GM21515 (cell line): Measurements from ENCODE around the gene CRYAA.

Experiments used
- ATAC-seq: cut with Tn5 transposase; IDR thresholded peaks from one replicate; pipeline ENCODE4 v1.9.1; 2021; ENCODE audit not compliant: unreplicated experiment

The CRYAA gene

DNA sequence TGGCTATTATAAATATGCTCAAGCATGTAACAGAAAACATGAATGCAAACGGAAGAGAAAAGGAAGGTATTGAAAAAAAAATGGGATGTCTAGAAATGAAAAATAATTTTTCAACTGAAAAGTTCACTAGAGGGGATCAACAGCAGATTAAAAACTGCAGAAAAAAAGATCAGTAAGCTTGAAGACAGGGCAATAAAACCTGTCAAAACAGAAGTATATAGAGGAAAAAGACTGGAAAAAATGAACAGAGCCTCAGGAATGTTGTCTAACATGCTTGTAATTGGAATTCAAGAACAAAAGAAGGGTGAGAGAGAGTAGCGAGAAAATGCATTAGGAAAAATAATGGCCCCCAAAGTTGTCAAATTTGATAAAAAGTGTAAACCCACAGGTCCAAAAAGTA is 29.6 kb downstream of the CRYAA start:
- no peak for ATAC-seq

DNA sequence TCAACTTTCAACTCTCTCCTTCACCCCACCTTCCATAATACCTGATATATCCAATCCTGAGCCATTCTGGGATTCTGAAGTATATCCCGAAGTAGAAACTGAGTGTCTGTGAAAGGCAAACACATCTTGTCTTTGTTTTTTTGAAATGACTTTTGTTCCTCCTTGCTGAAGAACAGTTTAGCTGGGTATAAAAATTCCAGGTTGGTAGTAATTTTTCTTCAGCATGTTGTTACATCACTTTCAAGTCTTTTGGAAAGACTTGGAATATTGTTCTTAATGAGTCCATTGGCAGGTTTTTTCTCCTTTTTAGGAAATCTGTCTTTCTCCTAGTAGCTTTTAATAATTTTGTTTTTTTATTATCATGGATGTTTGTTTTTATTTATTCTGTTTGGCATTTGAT is 32.7 kb downstream of the CRYAA start:
- ATAC-seq: no peak

DNA sequence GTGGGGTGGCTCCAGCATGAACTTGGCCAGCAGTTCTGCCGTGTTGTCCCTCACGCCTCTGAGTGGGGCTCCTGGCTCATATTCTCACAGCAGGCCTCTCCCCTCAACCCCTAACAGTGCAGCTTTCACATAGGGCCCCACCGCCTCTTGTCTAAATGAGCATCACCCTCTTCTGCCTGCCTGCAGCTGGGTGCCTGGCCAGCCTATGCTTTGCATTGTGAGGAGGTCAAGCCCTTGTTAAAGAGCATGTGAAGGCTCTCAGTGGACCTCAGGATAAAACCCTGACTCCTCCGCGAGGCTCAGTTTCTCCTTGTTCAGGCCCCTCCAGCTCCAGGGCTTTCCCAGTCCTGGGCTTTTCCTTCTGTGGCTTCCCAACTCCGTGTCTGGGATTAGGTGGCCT is 34.8 kb downstream of the CRYAA start:
- ATAC-seq: no peak

- no peak for ATAC-seq
These were observed 35.8 kb downstream of the CRYAA start for GRCh38 chr21:43204638-43205037.

DNA sequence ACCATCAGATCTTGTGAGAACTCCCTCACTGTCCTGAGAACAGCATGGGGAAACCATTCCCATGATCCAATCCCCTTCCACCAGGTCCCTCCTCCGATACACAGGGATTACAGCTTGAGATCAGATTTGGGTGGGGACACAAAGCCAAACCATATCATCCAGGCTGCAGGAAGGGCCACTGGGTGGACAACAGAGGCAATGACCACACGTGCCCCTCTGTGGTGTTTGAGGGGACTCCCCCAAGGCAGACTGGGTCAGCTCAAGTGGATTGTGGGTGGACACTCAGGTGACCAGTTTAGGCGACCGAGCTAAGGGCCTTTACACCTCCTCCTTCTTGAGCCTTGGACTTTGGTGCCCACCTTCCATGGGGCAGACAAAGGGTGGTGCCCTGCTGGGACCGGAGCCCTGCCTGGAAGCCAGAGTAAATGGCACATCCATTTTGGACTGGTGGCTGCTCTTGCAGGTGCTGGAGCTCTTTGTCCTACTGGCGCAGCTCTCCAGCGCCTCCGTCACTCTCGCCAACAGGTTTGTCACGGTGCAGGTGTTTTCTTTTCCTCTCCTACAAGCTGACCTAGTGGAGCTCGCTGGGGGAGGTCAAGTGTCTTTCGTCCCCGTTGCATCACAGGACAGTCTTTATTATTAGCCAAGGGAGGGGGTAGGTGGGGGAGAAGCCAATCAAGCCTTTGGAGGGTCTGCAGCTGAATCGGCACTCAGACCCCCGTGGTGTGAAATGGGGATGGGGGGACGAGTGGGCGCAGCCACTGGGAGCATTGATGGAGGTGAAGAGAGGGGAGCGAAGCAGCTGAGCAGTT is 37.6 kb downstream of the CRYAA start:
- no peak for ATAC-seq

DNA sequence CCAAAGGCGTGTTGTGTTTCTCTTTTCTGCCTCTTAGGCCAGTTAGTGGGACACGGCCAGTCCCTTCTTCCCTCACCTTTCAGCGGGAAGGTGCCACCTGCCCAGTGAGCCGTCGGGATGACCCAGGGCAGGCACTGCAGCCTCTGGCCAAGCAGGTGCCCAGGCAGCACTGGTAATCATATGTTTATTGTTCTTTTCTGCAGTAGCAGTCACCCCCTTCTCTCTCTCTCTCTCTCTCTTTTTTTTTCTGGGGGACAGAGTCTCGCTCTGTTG is 38.2 kb downstream of the CRYAA start:
- no peak for ATAC-seq

GRCh38 chr21:43207868-43208267 is 39.1 kb downstream of the CRYAA start:
- no peak for ATAC-seq

GRCh38 chr21:43208561-43209332 is 39.9 kb downstream of the CRYAA start:
- no peak for ATAC-seq

GRCh38 chr21:43209575-43210453 is 41.0 kb downstream of the CRYAA start:
- ATAC-seq: no peak

DNA sequence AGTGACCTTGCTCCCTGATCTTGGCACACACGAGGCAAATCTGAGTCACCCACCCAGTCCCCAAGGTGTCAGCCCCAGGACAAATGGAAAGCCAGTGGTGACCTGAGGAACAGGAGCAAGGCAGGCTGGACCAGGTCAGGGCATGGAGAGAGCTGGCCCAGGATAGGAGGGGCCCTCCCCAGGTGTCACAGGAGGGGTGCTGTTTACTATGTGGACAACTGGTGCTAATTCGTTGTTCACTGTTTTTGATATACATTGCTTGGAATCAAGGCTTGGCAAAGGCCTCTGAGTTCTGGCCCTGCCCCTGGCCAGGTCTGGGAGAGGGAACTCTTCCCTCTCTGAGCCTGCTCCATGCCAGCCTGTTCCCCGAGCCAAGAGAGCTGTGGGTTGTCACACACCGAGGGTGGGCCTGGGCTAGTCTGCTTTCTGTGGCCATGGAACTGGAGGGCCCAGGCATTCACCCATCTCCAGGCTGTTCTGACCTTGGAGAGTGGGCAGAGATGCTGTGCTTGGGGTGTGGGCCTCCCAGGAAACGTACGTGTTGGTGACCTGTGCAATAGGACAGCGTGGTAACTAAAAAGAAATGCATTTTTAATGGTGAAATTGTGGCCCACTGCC is 41.8 kb downstream of the CRYAA start:
- ATAC-seq: no peak

DNA sequence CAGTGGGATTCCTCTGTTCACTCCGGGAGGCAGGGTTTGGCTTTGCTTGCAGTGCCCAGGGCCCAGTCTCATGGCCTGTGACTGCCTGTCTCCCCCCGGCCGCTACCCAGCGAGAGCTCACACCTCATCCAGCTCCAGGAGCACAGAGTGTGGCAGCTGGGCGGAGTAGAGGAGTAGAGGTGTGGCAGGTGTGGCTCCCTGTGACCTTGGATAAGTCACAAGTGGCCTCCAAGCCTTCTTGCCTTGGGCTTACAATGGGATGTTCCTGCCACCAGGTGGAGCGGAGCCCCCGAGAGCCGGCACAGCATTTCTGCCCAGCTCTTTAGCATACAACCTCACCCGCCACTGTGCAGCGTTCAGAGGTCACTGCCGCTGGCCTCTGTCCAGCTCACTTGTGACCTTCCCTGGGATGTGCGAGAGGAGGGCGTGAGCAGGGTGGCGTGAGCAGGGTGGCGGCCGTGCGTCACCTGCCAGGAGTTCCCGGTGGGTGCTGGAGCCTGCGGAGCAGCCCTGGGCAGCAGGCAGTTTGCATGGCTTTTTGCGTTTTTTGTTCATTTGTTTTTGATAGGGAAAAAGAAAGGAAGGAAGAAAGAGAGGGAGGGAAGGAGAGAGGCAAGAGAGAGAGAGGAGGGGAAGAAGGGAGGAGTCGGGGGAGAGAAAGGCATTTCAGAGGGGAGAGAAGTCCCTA is 42.4 kb downstream of the CRYAA start:
- ATAC-seq: no peak

DNA sequence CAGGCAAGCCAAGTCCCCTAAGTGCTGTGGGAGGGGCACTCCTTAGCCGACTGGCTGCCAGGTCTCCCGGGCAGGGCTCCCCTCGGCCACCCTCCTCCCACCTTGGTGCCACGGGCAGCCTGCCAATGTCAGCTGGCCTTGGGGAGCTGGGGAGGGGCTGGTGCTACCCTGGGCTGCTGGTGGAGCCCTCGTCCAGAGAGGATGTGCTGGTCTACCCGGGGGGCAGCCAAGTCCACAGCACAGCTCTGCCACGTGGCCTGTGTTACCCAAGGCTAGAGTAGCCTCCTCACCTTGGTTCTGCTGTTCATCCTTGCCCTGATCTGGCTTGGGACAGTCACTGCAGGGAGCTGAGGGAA is 42.9 kb downstream of the CRYAA start:
- ATAC-seq: no peak
